Breast epithelium (tissue), 4 donors: Measurements from ENCODE around the gene UFD1. TPM values are rescaled to one million over a fixed set of nuclear protein-coding genes. Genes with fewer than 3 reads are reported as not detected.

Experiments
- DNase-seq, 2 donors: peaks; one replicate each; pipeline ENCODE4 v3.0.0-alpha.2; 2019; ENCODE audit warnings: low spot score in 2 of 2
- H3K27ac ChIP-seq, 2 donors: fragments of 200-600 bp; sonication (generic) in 1 of 2; one replicate each; pipeline ENCODE4 v1.5.1; 2016 to 2019; ENCODE audit warnings: mild to moderate bottlenecking in 1 of 2
- H3K27me3 ChIP-seq, 2 donors: fragments of 200-600 bp; sonication (generic) in 1 of 2; one replicate each; pipeline versions ENCODE4 v1.5.1 to v1.6.0; 2017 to 2019; ENCODE audit warnings: control low read depth in 1 of 2, mild to moderate bottlenecking in 1 of 2
- H3K36me3 ChIP-seq: fragments of 200-600 bp; one replicate; pipeline ENCODE4 v1.5.1; 2019
- H3K4me1 ChIP-seq, 2 donors: fragments of 200-600 bp; sonication (generic); one replicate each; pipeline ENCODE4 v1.5.1; 2016 to 2019; ENCODE audit warnings: control low read depth in 1 of 2
- H3K4me3 ChIP-seq, 3 donors: fragments of 200-600 bp; sonication (generic); 1 replicate in 2 of 3; 2 replicates in 1 of 3; pipeline ENCODE4 v1.5.1; 2016 to 2019; ENCODE audit warnings: mild to moderate bottlenecking in 3 of 3, moderate library complexity in 2 of 3
- H3K9me3 ChIP-seq, 2 donors: fragments of 200-600 bp; sonication (generic) in 1 of 2; one replicate each; pipeline ENCODE4 v1.5.1; 2016 to 2019; ENCODE audit warnings: control low read depth in 1 of 2
- CTCF ChIP-seq, 3 donors: fragments of 450-650 bp; IDR thresholded peaks; one replicate each; pipeline ENCODE4 v1.5.1; 2016 to 2017; ENCODE audit warnings: antibody characterized with exemption in 3 of 3, mild to moderate bottlenecking in 3 of 3, moderate library complexity in 3 of 3
- POLR2A ChIP-seq: fragments of 450-650 bp; IDR thresholded peaks from one replicate; pipeline ENCODE4 v1.6.1; 2016; ENCODE audit warnings: antibody characterized with exemption, mild to moderate bottlenecking, moderate library complexity
- POLR2AphosphoS5 ChIP-seq, 3 donors: sonication (generic); formaldehyde crosslinking; IDR thresholded peaks; one replicate each; pipeline ENCODE4 v1.6.1; 2017; ENCODE audit warnings: antibody characterized with exemption in 3 of 3
- intact Hi-C: fragments of 100-400 bp; cut with DNase I; formaldehyde crosslinking; loops from one replicate; pipeline ENCODE4 v1.15.1; 2023; ENCODE audit warnings: low total_unique reads
- total RNA-seq, 3 donors: library from RNA; depleted of rRNA; stranded (reverse); fragments of >200 nt; gene quantifications; one replicate each; pipeline ENCODE4 v1.1.0, GENCODE V29; 2016

The UFD1 gene
- total RNA-seq, 3 donors from 2014 or later: 30.8 to 51.0 (median 31.8) TPM

- Histone ChIP-seq H3K27me3 (no peaks in the 10 kb centered on the region), H3K4me3 (no peak overlapping the region), H3K9me3 (no peaks in the 10 kb centered on the region), H3K27ac (no peak overlapping the region), H3K36me3 (no peaks in the 10 kb centered on the region), H3K4me1 (no peaks in the 10 kb centered on the region)
- intact Hi-C loops: no loop called here
- TF ChIP-seq POLR2AphosphoS5 (IDR thresholded peaks at IDR 0.05) (no peak), POLR2A (no peak), CTCF (IDR thresholded peaks at IDR 0.05) (no peak)
- no peak for DNase-seq
Observed at GRCh38 chr22:19501897-19502447, 23.0 kb upstream of the UFD1 start.

- Histone ChIP-seq H3K27me3 (no peaks in the 10 kb centered on the region), H3K4me3 (no peak overlapping the region), H3K36me3 (no peaks in the 10 kb centered on the region), H3K27ac (no peak overlapping the region), H3K9me3 (no peaks in the 10 kb centered on the region), H3K4me1 (no peaks in the 10 kb centered on the region)
- intact Hi-C loops: no loop called here
- TF ChIP-seq POLR2A (no peak), POLR2AphosphoS5 (IDR thresholded peaks at IDR 0.05) (no peak), CTCF (IDR thresholded peaks at IDR 0.05) (no peak)
- DNase-seq: no peak
Observed at GRCh38 chr22:19499880-19500242, 20.9 kb upstream of the UFD1 start.

- TF ChIP-seq POLR2A (no peak), CTCF (IDR thresholded peaks at IDR 0.05) (no peak), POLR2AphosphoS5 (IDR thresholded peaks at IDR 0.05) (no peak)
- Histone ChIP-seq H3K27ac (no peak overlapping the region), H3K27me3 (no peaks in the 10 kb centered on the region), H3K4me3 (no peak overlapping the region), H3K4me1 (no peaks in the 10 kb centered on the region), H3K36me3 (no peaks in the 10 kb centered on the region), H3K9me3 (no peaks in the 10 kb centered on the region)
- DNase-seq: no peak
- intact Hi-C loops: no loop called here
Observed at GRCh38 chr22:19499236-19499879, 20.4 kb upstream of the UFD1 start.

GRCh38 chr22:19498866-19499190, 19.8 kb upstream of the UFD1 start:
- DNase-seq: no peak
- Histone ChIP-seq H3K4me3 (no peak overlapping the region), H3K9me3 (no peaks in the 10 kb centered on the region), H3K36me3 (no peaks in the 10 kb centered on the region), H3K27ac (no peak overlapping the region), H3K27me3 (no peaks in the 10 kb centered on the region), H3K4me1 (no peaks in the 10 kb centered on the region)
- no peak for TF ChIP-seq POLR2AphosphoS5 (IDR thresholded peaks at IDR 0.05)
- TF ChIP-seq POLR2A: no peak
- TF ChIP-seq CTCF (IDR thresholded peaks at IDR 0.05): no peak
- intact Hi-C loops: no loop called here

- intact Hi-C loops: no loop called here
- Histone ChIP-seq H3K4me3 (no peak overlapping the region), H3K27me3 (no peaks in the 10 kb centered on the region), H3K4me1 (no peaks in the 10 kb centered on the region), H3K9me3 (no peaks in the 10 kb centered on the region), H3K36me3 (no peaks in the 10 kb centered on the region), H3K27ac (no peak overlapping the region)
- TF ChIP-seq POLR2AphosphoS5 (IDR thresholded peaks at IDR 0.05): no peak
- no peak for TF ChIP-seq CTCF (IDR thresholded peaks at IDR 0.05)
- no peak for TF ChIP-seq POLR2A
- DNase-seq: no peak
Observed at GRCh38 chr22:19498154-19498865, 19.3 kb upstream of the UFD1 start.
